ENCODE results near the gene RBM44. TPM values are rescaled to one million over a fixed set of nuclear protein-coding genes. Genes with fewer than 3 reads are reported as not detected.
A peak's percentile ranks its signal among the peaks of the same experiment; 100 is the strongest.
"Not testable (repeated sequence)": the region's sequence is repeated elsewhere in the genome, so short reads cannot be mapped to it uniquely, and the experiment has no call there.

The RBM44 gene
- polyA plus RNA-seq, 1 experiment: 0.05 TPM

- Histone ChIP-seq H3K27me3 (ENCODE audit: control insufficient read depth, insufficient read depth, low read length) (no peaks in the 10 kb centered on the region), H3K4me3 (ENCODE audit: low read depth, low read length) (no peak overlapping the region), H3K36me3 (ENCODE audit: control insufficient read depth, insufficient read depth, low read length) (peaks cover 15% of the 10 kb centered on the region)
- DNase-seq (ENCODE audit: low read depth): no peak
- CTCF ChIA-PET: interaction anchor here (1.6 to 3.9 kb wide), 2 partner anchors 10 to 190 kb away, joined by 4 to 32 read pairs; no protein-coding TSS in a partner anchor
- POLR2A ChIA-PET: no interaction called here
- no peak for TF ChIP-seq CTCF (IDR thresholded peaks at IDR 0.05; ENCODE audit: insufficient read depth, low read depth, low read length)
These were observed 26.1 kb upstream of the RBM44 start for GRCh38 chr2:237772513-237772912.

GRCh38 chr2:237773826-237774225, 24.8 kb upstream of the RBM44 start:
- Histone ChIP-seq H3K27me3 (ENCODE audit: control insufficient read depth, insufficient read depth, low read length) (no peaks in the 10 kb centered on the region), H3K4me3 (ENCODE audit: low read depth, low read length) (no peak overlapping the region), H3K36me3 (ENCODE audit: control insufficient read depth, insufficient read depth, low read length) (peaks cover 19% of the 10 kb centered on the region)
- CTCF ChIA-PET: interaction anchor here (0.9 to 3.9 kb wide), 7 partner anchors 9 to 490 kb away, joined by 3 to 32 read pairs (median 4); no protein-coding TSS in a partner anchor
- TF ChIP-seq CTCF (IDR thresholded peaks at IDR 0.05; ENCODE audit: insufficient read depth, low read depth, low read length): no peak
- POLR2A ChIA-PET: no interaction called here
- DNase-seq (ENCODE audit: low read depth): no peak

DNA sequence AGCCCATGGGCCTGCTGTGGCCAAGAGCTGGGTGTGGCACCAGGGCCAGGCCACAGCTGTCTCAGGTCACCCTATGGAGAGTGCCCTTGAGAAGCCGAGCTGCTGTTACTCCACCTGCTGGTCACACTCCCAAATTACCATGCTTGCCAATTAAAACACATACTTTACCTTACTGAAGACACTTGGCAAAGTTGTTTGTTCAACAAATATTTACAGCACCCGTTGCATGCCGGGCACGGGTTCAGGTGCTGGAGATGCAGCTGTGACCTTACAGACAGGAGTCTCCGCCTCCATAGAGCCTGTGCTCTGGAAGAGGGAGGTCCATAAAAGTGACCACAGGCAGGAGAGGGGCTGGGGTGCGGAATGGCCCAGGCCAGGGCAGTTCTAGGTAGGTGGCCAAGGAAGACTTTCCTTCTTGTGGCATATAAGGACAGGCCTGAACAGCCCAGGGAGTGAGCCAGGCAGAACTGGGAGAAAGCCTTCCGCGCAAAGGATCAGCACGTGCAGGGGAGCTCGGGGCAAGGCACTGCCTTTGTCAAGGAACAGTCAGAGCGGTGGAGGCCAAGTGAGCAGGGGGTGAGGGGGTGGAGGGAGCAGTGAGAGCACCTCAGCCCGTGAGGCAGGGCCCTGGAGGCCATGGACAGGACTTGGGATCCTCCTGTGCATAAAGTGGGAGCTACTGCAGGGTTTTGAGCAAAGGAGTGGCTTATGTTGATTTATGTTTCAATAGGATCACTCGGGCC, 23.6 kb upstream of the RBM44 start:
- peaks cover 29% of the 10 kb centered on the region for H3K36me3 ChIP-seq (ENCODE audit: control insufficient read depth, insufficient read depth, low read length)

DNA sequence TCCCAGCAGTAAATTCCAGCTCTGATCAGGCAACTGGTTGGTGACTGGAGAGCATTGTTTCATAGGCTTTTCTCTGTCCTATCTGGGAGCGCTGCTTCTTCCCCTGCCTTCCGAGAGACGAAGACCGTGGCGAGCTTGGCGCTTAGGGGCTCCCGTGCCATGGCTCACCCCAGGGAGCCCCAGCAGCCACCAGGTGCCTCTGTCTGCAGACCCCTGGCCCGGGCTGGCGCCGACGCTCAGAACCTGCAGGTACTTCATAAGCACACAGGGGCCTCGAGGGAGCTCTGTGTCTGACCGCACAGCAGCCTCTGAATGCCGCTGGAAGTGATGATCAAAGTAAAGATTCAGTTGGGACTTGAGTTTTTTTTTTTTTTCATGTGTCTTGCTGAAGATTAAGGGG, 19.1 kb upstream of the RBM44 start:
- H3K36me3 ChIP-seq (ENCODE audit: control insufficient read depth, insufficient read depth, low read length): peaks cover 29% of the 10 kb centered on the region
- no peak for DNase-seq (ENCODE audit: low read depth)
- TF ChIP-seq CTCF (IDR thresholded peaks at IDR 0.05; ENCODE audit: insufficient read depth, low read depth, low read length): no peak
- H3K4me3 ChIP-seq (ENCODE audit: low read depth, low read length): no peak overlapping the region
- POLR2A ChIA-PET: no interaction called here
- CTCF ChIA-PET: interaction anchor here (1.6 kb wide), 1 partner anchor 207 kb away, joined by 4 read pairs; no protein-coding TSS in a partner anchor
- H3K27me3 ChIP-seq (ENCODE audit: control insufficient read depth, insufficient read depth, low read length): no peaks in the 10 kb centered on the region

More for the DNA sequence above, 23.6 kb upstream of the RBM44 start:
- Histone ChIP-seq H3K4me3 (ENCODE audit: low read depth, low read length) (no peak overlapping the region), H3K27me3 (ENCODE audit: control insufficient read depth, insufficient read depth, low read length) (no peaks in the 10 kb centered on the region)
- DNase-seq (ENCODE audit: low read depth): no peak
- POLR2A ChIA-PET: no interaction called here
- peak; percentile 70 for TF ChIP-seq CTCF (IDR thresholded peaks at IDR 0.05; ENCODE audit: insufficient read depth, low read depth, low read length)
- CTCF ChIA-PET: interaction anchor here (0.9 to 3.9 kb wide), 12 partner anchors 9 to 489 kb away, joined by 3 to 32 read pairs (median 5); no protein-coding TSS in a partner anchor

GRCh38 chr2:237782181-237782580, 16.4 kb upstream of the RBM44 start:
- ChIA-PET CTCF (interaction anchor here (1.6 to 1.8 kb wide), 2 partner anchors 9 to 201 kb away, joined by 4 read pairs; no protein-coding TSS in a partner anchor), POLR2A (no interaction called here)
- Histone ChIP-seq H3K36me3 (ENCODE audit: control insufficient read depth, insufficient read depth, low read length) (peaks cover 23% of the 10 kb centered on the region), H3K4me3 (ENCODE audit: low read depth, low read length) (no peak overlapping the region), H3K27me3 (ENCODE audit: control insufficient read depth, insufficient read depth, low read length) (no peaks in the 10 kb centered on the region)
- no peak for DNase-seq (ENCODE audit: low read depth)
- TF ChIP-seq CTCF (IDR thresholded peaks at IDR 0.05; ENCODE audit: insufficient read depth, low read depth, low read length): no peak

- peaks cover 19% of the 10 kb centered on the region for H3K36me3 ChIP-seq (ENCODE audit: control insufficient read depth, insufficient read depth, low read length)
- CTCF ChIA-PET: interaction anchor here (1.6 kb wide), 1 partner anchor 10 kb away, joined by 4 read pairs; no protein-coding TSS in a partner anchor
- POLR2A ChIA-PET; H3K27me3 ChIP-seq (ENCODE audit: control insufficient read depth, insufficient read depth, low read length); H3K4me3 ChIP-seq (ENCODE audit: low read depth, low read length); DNase-seq (ENCODE audit: low read depth): not testable (repeated sequence)
These were observed 14.9 kb upstream of the RBM44 start for GRCh38 chr2:237783678-237784077.

Data from BJ (cell line).